AML-193 (cell line): ENCODE data around the gene RAVER2.
"Not testable (repeated sequence)": the region's sequence is repeated elsewhere in the genome, so short reads cannot be mapped to it uniquely, and the experiment has no call there.

Source experiments
- DNase-seq, 2 experiments: peaks; one replicate each; lab custom pipeline; 2025; lab: John Stamatoyannopoulos, UW

Gene RAVER2

GRCh38 chr1:64809309-64809708 lies 64.4 kb downstream of the RAVER2 start:
- no peak for DNase-seq

GRCh38 chr1:64810001-64810400 lies 65.1 kb downstream of the RAVER2 start:
- DNase-seq = no peak

GRCh38 chr1:64811131-64811530 lies 66.3 kb downstream of the RAVER2 start:
- no peak for DNase-seq

GRCh38 chr1:64814427-64814826 lies 69.6 kb downstream of the RAVER2 start:
- DNase-seq = no peak

- not testable (repeated sequence) for DNase-seq
Measured at GRCh38 chr1:64817364-64817763, 72.5 kb downstream of the RAVER2 start.

GRCh38 chr1:64820572-64820971 lies 75.7 kb downstream of the RAVER2 start:
- DNase-seq = not testable (repeated sequence)

- DNase-seq = no peak
Measured at GRCh38 chr1:64822621-64823020, 77.7 kb downstream of the RAVER2 start.

GRCh38 chr1:64823691-64824476 lies 79.0 kb downstream of the RAVER2 start:
- DNase-seq = peak; percentile 53 to 58

- no peak for DNase-seq
Measured at GRCh38 chr1:64826991-64827390, 82.1 kb downstream of the RAVER2 start.

GRCh38 chr1:64828829-64829228 lies 84.0 kb downstream of the RAVER2 start:
- DNase-seq = no peak

GRCh38 chr1:64829411-64830029 lies 84.6 kb downstream of the RAVER2 start:
- no peak for DNase-seq

- DNase-seq = no peak
Measured at GRCh38 chr1:64830030-64830651, 85.3 kb downstream of the RAVER2 start.

- no peak for DNase-seq
Measured at GRCh38 chr1:64834734-64835133, 89.9 kb downstream of the RAVER2 start.

GRCh38 chr1:64836802-64837201 lies 91.9 kb downstream of the RAVER2 start:
- no peak for DNase-seq

- DNase-seq = no peak
Measured at GRCh38 chr1:64838486-64838885, 93.6 kb downstream of the RAVER2 start.

- no peak for DNase-seq
Measured at GRCh38 chr1:64839261-64839660, 94.4 kb downstream of the RAVER2 start.

- no peak for DNase-seq
Measured at GRCh38 chr1:64839732-64840405, 95.0 kb downstream of the RAVER2 start.

- DNase-seq = no peak
Measured at GRCh38 chr1:64841330-64842065, 96.6 kb downstream of the RAVER2 start.

GRCh38 chr1:64842224-64842623 lies 97.3 kb downstream of the RAVER2 start:
- DNase-seq = no peak

GRCh38 chr1:64843675-64844074 lies 98.8 kb downstream of the RAVER2 start:
- no peak for DNase-seq

- DNase-seq = no peak
Measured at GRCh38 chr1:64844175-64844574, 99.3 kb downstream of the RAVER2 start.

- DNase-seq = no peak
Measured at GRCh38 chr1:64844609-64845008, 99.7 kb downstream of the RAVER2 start.
